Bronchial epithelial cell (primary cell): Measurements from ENCODE around the gene CIT. TPM values are rescaled to one million over a fixed set of nuclear protein-coding genes. Genes with fewer than 3 reads are reported as not detected.

Source experiments
- DNase-seq: peaks from one replicate; pipeline ENCODE4 v3.0.0-alpha.2; 2010; ENCODE audit warnings: low read depth
- FAIRE-seq: peaks from 2 replicates; lab custom pipeline; 2011; peaks lifted over from hg19 to GRCh38; lab: Jason Lieb, UNC
- H3K27me3 ChIP-seq: 2 replicates; pipeline ENCODE4 v1.5.1; 2011; ENCODE audit warnings: low read length; ENCODE audit not compliant: control insufficient read depth, insufficient read depth
- H3K36me3 ChIP-seq: 2 replicates; pipeline ENCODE4 v1.5.1; 2011; ENCODE audit warnings: low read length; ENCODE audit not compliant: control insufficient read depth, insufficient read depth
- H3K4me3 ChIP-seq: 2 replicates; pipeline ENCODE4 v1.5.1; 2011; ENCODE audit warnings: mild to moderate bottlenecking, low read depth, low read length, control low read depth
- total RNA-seq: library from RNA; depleted of rRNA; stranded (reverse); fragments of >200 nt; gene quantifications from 2 replicates; pipeline ENCODE4 v1.2.1, GENCODE V29; 2014
- TF ChIP-seq, protein P1 (sequence below): IDR thresholded peaks from 2 replicates; pipeline ENCODE4 v1.5.1; 2011; ENCODE audit warnings: mild to moderate bottlenecking, moderate library complexity, low read length, control low read depth, inconsistent platforms; ENCODE audit not compliant: insufficient read depth, severe bottlenecking

The CIT gene
- total RNA-seq, 1 donor from 2014 or later: 0.79 TPM

- no peak for DNase-seq
- Histone ChIP-seq H3K36me3 (peaks cover 22% of the 10 kb centered on the region), H3K27me3 (no peaks in the 10 kb centered on the region), H3K4me3 (no peak overlapping the region)
- TF ChIP-seq, protein P1, sequence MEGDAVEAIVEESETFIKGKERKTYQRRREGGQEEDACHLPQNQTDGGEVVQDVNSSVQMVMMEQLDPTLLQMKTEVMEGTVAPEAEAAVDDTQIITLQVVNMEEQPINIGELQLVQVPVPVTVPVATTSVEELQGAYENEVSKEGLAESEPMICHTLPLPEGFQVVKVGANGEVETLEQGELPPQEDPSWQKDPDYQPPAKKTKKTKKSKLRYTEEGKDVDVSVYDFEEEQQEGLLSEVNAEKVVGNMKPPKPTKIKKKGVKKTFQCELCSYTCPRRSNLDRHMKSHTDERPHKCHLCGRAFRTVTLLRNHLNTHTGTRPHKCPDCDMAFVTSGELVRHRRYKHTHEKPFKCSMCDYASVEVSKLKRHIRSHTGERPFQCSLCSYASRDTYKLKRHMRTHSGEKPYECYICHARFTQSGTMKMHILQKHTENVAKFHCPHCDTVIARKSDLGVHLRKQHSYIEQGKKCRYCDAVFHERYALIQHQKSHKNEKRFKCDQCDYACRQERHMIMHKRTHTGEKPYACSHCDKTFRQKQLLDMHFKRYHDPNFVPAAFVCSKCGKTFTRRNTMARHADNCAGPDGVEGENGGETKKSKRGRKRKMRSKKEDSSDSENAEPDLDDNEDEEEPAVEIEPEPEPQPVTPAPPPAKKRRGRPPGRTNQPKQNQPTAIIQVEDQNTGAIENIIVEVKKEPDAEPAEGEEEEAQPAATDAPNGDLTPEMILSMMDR: no peak
- FAIRE-seq: no peak
Observed at GRCh38 chr12:119674560-119674959, 202.6 kb downstream of the CIT start.

DNA sequence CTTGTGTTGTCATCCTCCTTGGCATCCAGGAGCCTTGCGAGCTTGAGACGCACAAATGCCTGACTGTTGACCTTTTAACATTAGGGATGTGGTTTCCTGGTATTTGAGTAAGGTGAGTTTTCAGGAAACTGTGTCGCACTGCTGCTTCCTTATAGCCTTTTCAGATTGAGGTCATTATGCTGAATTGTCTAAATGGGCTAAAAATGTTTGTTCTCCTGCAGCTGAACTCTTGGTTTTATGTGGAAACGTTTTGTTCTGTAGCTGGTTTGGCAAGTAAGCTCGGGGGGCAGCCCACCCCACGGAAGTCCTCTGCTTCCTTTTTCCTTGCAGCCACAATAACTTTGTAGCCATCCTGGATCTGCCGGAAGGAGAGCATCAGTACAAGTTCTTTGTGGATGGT, 203.5 kb downstream of the CIT start:
- Histone ChIP-seq H3K27me3 (no peaks in the 10 kb centered on the region), H3K4me3 (no peak overlapping the region), H3K36me3 (peaks cover 21% of the 10 kb centered on the region)
- FAIRE-seq (no peak), DNase-seq (peak; percentile 64)
- TF ChIP-seq, protein P1: no peak

DNA sequence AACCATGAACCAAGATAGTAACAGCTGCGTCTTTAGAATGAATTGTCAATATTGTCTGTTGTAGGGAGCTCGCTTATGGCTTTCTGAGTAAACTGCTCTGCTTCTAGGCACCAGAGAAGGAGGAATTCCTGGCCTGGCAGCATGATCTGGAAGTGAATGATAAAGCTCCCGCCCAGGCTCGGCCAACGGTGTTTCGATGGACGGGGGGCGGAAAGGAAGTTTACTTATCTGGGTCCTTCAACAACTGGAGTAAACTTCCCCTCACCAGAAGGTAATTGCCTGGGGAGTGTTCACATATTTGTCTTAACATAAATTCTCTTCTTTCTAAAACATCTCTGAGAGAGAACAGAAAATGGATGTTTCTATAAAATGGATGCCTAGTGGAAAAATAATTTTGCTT, 204.9 kb downstream of the CIT start:
- no peaks in the 10 kb centered on the region for H3K27me3 ChIP-seq
- H3K4me3 ChIP-seq: no peak overlapping the region
- TF ChIP-seq, protein P1: no peak
- no peak for DNase-seq
- FAIRE-seq: no peak
- H3K36me3 ChIP-seq: peaks cover 14% of the 10 kb centered on the region

DNA sequence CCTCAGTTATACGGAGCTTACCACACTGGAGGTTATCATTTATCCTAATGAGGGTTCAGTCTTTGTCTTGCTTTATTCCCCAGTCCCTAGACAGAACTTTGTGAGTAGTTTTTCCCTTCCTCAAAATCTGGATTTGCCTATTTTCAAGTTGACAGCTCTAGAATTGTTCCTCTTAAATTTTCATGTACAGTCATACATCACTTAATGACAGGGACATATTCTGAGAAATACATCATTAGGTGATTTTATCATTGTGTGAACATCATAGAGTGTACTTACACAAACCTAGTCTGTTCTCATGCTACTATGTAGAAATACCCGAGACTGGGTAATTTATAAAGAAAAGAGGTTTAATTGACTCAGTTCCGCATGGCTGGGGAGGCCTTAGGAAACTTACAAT, 206.1 kb downstream of the CIT start:
- FAIRE-seq: no peak
- no peak overlapping the region for H3K4me3 ChIP-seq
- no peak for DNase-seq
- H3K36me3 ChIP-seq: peaks cover 5% of the 10 kb centered on the region
- no peaks in the 10 kb centered on the region for H3K27me3 ChIP-seq
- TF ChIP-seq, protein P1: no peak

DNA sequence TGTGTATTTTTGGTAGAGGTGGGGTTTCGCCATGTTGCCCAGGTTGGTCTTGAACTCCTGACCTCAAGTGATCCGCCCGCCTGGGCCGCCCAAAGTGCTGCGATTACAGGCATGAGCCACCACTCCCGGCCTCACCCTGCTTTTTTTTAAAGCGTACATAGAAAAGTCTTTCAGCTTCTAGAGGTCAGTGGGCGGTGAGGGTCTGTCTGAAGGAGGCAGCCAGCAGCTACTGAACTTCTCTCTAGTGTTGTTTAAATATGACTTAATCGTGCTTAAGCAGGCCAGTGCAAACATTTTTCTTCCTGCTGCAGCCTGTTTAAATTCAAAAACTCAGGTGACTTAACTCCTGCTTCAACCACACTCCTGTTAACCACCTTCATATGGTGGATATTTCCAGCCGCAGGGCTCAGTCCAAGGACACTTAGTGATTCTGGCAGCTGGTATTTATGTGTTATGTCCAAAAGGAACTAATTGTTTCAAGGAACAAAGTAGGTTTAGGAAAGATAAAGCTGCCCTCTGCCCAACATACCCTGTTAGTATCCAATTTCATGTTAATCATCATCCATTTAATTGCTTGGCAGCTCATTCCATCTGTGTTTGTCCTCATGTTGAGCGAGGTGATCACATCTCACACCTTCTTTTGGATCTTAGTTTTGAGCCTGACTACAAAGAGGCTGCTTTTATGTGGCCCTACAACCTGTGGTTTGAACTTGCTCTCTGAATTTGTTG, 207.2 kb downstream of the CIT start:
- DNase-seq (peak; percentile 90), FAIRE-seq (no peak)
- Histone ChIP-seq H3K4me3 (no peak overlapping the region), H3K36me3 (peaks cover 5% of the 10 kb centered on the region), H3K27me3 (no peaks in the 10 kb centered on the region)
- TF ChIP-seq, protein P1: no peak
